Measurements from ENCODE around the gene STIMATE. TPM values are rescaled to one million over a fixed set of nuclear protein-coding genes. Genes with fewer than 3 reads are reported as not detected.

Gene STIMATE
- total RNA-seq, 1 donor from 2014 or later, result 8.9 TPM

- Histone ChIP-seq H3K36me3 (ENCODE audit: control insufficient read depth in 3 of 3, insufficient read depth in 3 of 3, low read length in 3 of 3) (peaks cover 56 to 67% (median 66%) of the 10 kb centered on the region in 3 donors), H3K9ac (ENCODE audit: low read depth in 1 of 3, low read length in 3 of 3) (peak overlapping the region in 2 of 3 donors; percentile 27 to 57), H3K4me1 (ENCODE audit: control insufficient read depth in 3 of 3, insufficient read depth in 3 of 3, low read length in 3 of 3) (peaks cover 33 to 58% (median 33%) of the 10 kb centered on the region in 3 donors), H3K9me3 (ENCODE audit: control insufficient read depth in 3 of 3, low read length in 3 of 3) (no peaks in the 10 kb centered on the region), H3K27ac (ENCODE audit: low read depth, low read length) (peak overlapping the region; percentile 95), H3K4me3 (ENCODE audit: low read length in 3 of 3) (no peak overlapping the region), H3K27me3 (ENCODE audit: control insufficient read depth in 3 of 3, insufficient read depth in 3 of 3, low read length in 3 of 3) (no peaks in the 10 kb centered on the region)
Measured at GRCh38 chr3:52829906-52830463, 67.4 kb downstream of the STIMATE start.

GRCh38 chr3:52829482-52829881 lies 67.9 kb downstream of the STIMATE start:
- Histone ChIP-seq H3K4me3 (ENCODE audit: low read length in 3 of 3) (no peak overlapping the region), H3K27ac (ENCODE audit: low read depth, low read length) (no peak overlapping the region), H3K9ac (ENCODE audit: low read depth in 1 of 3, low read length in 3 of 3) (no peak overlapping the region), H3K27me3 (ENCODE audit: control insufficient read depth in 3 of 3, insufficient read depth in 3 of 3, low read length in 3 of 3) (no peaks in the 10 kb centered on the region), H3K4me1 (ENCODE audit: control insufficient read depth in 3 of 3, insufficient read depth in 3 of 3, low read length in 3 of 3) (peaks cover 32 to 55% (median 33%) of the 10 kb centered on the region in 3 donors), H3K36me3 (ENCODE audit: control insufficient read depth in 3 of 3, insufficient read depth in 3 of 3, low read length in 3 of 3) (peaks cover 60 to 72% (median 71%) of the 10 kb centered on the region in 3 donors), H3K9me3 (ENCODE audit: control insufficient read depth in 3 of 3, low read length in 3 of 3) (no peaks in the 10 kb centered on the region)

- H3K9me3 ChIP-seq (ENCODE audit: control insufficient read depth in 3 of 3, low read length in 3 of 3), result no peaks in the 10 kb centered on the region
- H3K9ac ChIP-seq (ENCODE audit: low read depth in 1 of 3, low read length in 3 of 3), result peak overlapping the region in 2 of 3 donors; percentile 2 to 25
- no peaks in the 10 kb centered on the region for H3K27me3 ChIP-seq (ENCODE audit: control insufficient read depth in 3 of 3, insufficient read depth in 3 of 3, low read length in 3 of 3)
- H3K36me3 ChIP-seq (ENCODE audit: control insufficient read depth in 3 of 3, insufficient read depth in 3 of 3, low read length in 3 of 3), result peaks cover 67 to 73% (median 73%) of the 10 kb centered on the region in 3 donors
- H3K27ac ChIP-seq (ENCODE audit: low read depth, low read length), result no peak overlapping the region
- H3K4me1 ChIP-seq (ENCODE audit: control insufficient read depth in 3 of 3, insufficient read depth in 3 of 3, low read length in 3 of 3), result peaks cover 27 to 40% (median 29%) of the 10 kb centered on the region in 3 donors
- no peak overlapping the region for H3K4me3 ChIP-seq (ENCODE audit: low read length in 3 of 3)
Measured at GRCh38 chr3:52827866-52828376, 69.4 kb downstream of the STIMATE start.

- peaks cover 22 to 35% (median 24%) of the 10 kb centered on the region in 3 donors for H3K4me1 ChIP-seq (ENCODE audit: control insufficient read depth in 3 of 3, insufficient read depth in 3 of 3, low read length in 3 of 3)
- H3K36me3 ChIP-seq (ENCODE audit: control insufficient read depth in 3 of 3, insufficient read depth in 3 of 3, low read length in 3 of 3), result peaks cover 67 to 74% (median 74%) of the 10 kb centered on the region in 3 donors
- H3K27ac ChIP-seq (ENCODE audit: low read depth, low read length), result no peak overlapping the region
- no peak overlapping the region for H3K4me3 ChIP-seq (ENCODE audit: low read length in 3 of 3)
- H3K27me3 ChIP-seq (ENCODE audit: control insufficient read depth in 3 of 3, insufficient read depth in 3 of 3, low read length in 3 of 3), result no peaks in the 10 kb centered on the region
- peak overlapping the region in 1 of 3 donors; percentile 25 for H3K9ac ChIP-seq (ENCODE audit: low read depth in 1 of 3, low read length in 3 of 3)
- no peaks in the 10 kb centered on the region for H3K9me3 ChIP-seq (ENCODE audit: control insufficient read depth in 3 of 3, low read length in 3 of 3)
Measured at GRCh38 chr3:52827441-52827840, 69.9 kb downstream of the STIMATE start.

- Histone ChIP-seq H3K36me3 (ENCODE audit: control insufficient read depth in 3 of 3, insufficient read depth in 3 of 3, low read length in 3 of 3) (peaks cover 83 to 89% (median 87%) of the 10 kb centered on the region in 3 donors), H3K9me3 (ENCODE audit: control insufficient read depth in 3 of 3, low read length in 3 of 3) (no peaks in the 10 kb centered on the region), H3K4me3 (ENCODE audit: low read length in 3 of 3) (no peak overlapping the region), H3K27me3 (ENCODE audit: control insufficient read depth in 3 of 3, insufficient read depth in 3 of 3, low read length in 3 of 3) (no peaks in the 10 kb centered on the region), H3K9ac (ENCODE audit: low read depth in 1 of 3, low read length in 3 of 3) (no peak overlapping the region), H3K4me1 (ENCODE audit: control insufficient read depth in 3 of 3, insufficient read depth in 3 of 3, low read length in 3 of 3) (peaks cover 8 to 18% (median 11%) of the 10 kb centered on the region in 3 donors), H3K27ac (ENCODE audit: low read depth, low read length) (no peak overlapping the region)
Measured at GRCh38 chr3:52824037-52824436, 73.3 kb downstream of the STIMATE start.

- no peak overlapping the region for H3K27ac ChIP-seq (ENCODE audit: low read depth, low read length)
- no peak overlapping the region for H3K9ac ChIP-seq (ENCODE audit: low read depth in 1 of 3, low read length in 3 of 3)
- H3K36me3 ChIP-seq (ENCODE audit: control insufficient read depth in 3 of 3, insufficient read depth in 3 of 3, low read length in 3 of 3), result peaks cover 85 to 94% (median 89%) of the 10 kb centered on the region in 3 donors
- no peaks in the 10 kb centered on the region for H3K27me3 ChIP-seq (ENCODE audit: control insufficient read depth in 3 of 3, insufficient read depth in 3 of 3, low read length in 3 of 3)
- no peaks in the 10 kb centered on the region for H3K9me3 ChIP-seq (ENCODE audit: control insufficient read depth in 3 of 3, low read length in 3 of 3)
- H3K4me1 ChIP-seq (ENCODE audit: control insufficient read depth in 3 of 3, insufficient read depth in 3 of 3, low read length in 3 of 3), result peaks cover 8 to 14% (median 11%) of the 10 kb centered on the region in 3 donors
- no peak overlapping the region for H3K4me3 ChIP-seq (ENCODE audit: low read length in 3 of 3)
Measured at GRCh38 chr3:52822363-52822762, 75.0 kb downstream of the STIMATE start.

- no peaks in the 10 kb centered on the region for H3K9me3 ChIP-seq (ENCODE audit: control insufficient read depth in 3 of 3, low read length in 3 of 3)
- no peaks in the 10 kb centered on the region for H3K27me3 ChIP-seq (ENCODE audit: control insufficient read depth in 3 of 3, insufficient read depth in 3 of 3, low read length in 3 of 3)
- peaks cover 83 to 96% (median 90%) of the 10 kb centered on the region in 3 donors for H3K36me3 ChIP-seq (ENCODE audit: control insufficient read depth in 3 of 3, insufficient read depth in 3 of 3, low read length in 3 of 3)
- H3K4me3 ChIP-seq (ENCODE audit: low read length in 3 of 3), result no peak overlapping the region
- peak overlapping the region in 1 of 3 donors; percentile 50 for H3K9ac ChIP-seq (ENCODE audit: low read depth in 1 of 3, low read length in 3 of 3)
- peaks cover 8 to 13% (median 11%) of the 10 kb centered on the region in 3 donors for H3K4me1 ChIP-seq (ENCODE audit: control insufficient read depth in 3 of 3, insufficient read depth in 3 of 3, low read length in 3 of 3)
- no peak overlapping the region for H3K27ac ChIP-seq (ENCODE audit: low read depth, low read length)
Measured at GRCh38 chr3:52820736-52821135, 76.6 kb downstream of the STIMATE start.

- peaks cover 78 to 91% (median 84%) of the 10 kb centered on the region in 3 donors for H3K36me3 ChIP-seq (ENCODE audit: control insufficient read depth in 3 of 3, insufficient read depth in 3 of 3, low read length in 3 of 3)
- H3K4me1 ChIP-seq (ENCODE audit: control insufficient read depth in 3 of 3, insufficient read depth in 3 of 3, low read length in 3 of 3), result peaks cover 8 to 13% (median 11%) of the 10 kb centered on the region in 3 donors
- no peak overlapping the region for H3K4me3 ChIP-seq (ENCODE audit: low read length in 3 of 3)
- H3K27me3 ChIP-seq (ENCODE audit: control insufficient read depth in 3 of 3, insufficient read depth in 3 of 3, low read length in 3 of 3), result no peaks in the 10 kb centered on the region
- H3K27ac ChIP-seq (ENCODE audit: low read depth, low read length), result no peak overlapping the region
- no peaks in the 10 kb centered on the region for H3K9me3 ChIP-seq (ENCODE audit: control insufficient read depth in 3 of 3, low read length in 3 of 3)
- peak overlapping the region in 1 of 3 donors; percentile 25 for H3K9ac ChIP-seq (ENCODE audit: low read depth in 1 of 3, low read length in 3 of 3)
Measured at GRCh38 chr3:52819936-52820335, 77.4 kb downstream of the STIMATE start.

- Histone ChIP-seq H3K4me3 (ENCODE audit: low read length in 3 of 3) (no peak overlapping the region), H3K36me3 (ENCODE audit: control insufficient read depth in 3 of 3, insufficient read depth in 3 of 3, low read length in 3 of 3) (peaks cover 65 to 84% (median 72%) of the 10 kb centered on the region in 3 donors), H3K9me3 (ENCODE audit: control insufficient read depth in 3 of 3, low read length in 3 of 3) (no peaks in the 10 kb centered on the region), H3K27ac (ENCODE audit: low read depth, low read length) (no peak overlapping the region), H3K4me1 (ENCODE audit: control insufficient read depth in 3 of 3, insufficient read depth in 3 of 3, low read length in 3 of 3) (peaks cover 8 to 13% (median 11%) of the 10 kb centered on the region in 3 donors), H3K9ac (ENCODE audit: low read depth in 1 of 3, low read length in 3 of 3) (no peak overlapping the region), H3K27me3 (ENCODE audit: control insufficient read depth in 3 of 3, insufficient read depth in 3 of 3, low read length in 3 of 3) (no peaks in the 10 kb centered on the region)
Measured at GRCh38 chr3:52817860-52818259, 79.5 kb downstream of the STIMATE start.

GRCh38 chr3:52817221-52817620 lies 80.1 kb downstream of the STIMATE start:
- no peaks in the 10 kb centered on the region for H3K9me3 ChIP-seq (ENCODE audit: control insufficient read depth in 3 of 3, low read length in 3 of 3)
- peaks cover 59 to 78% (median 66%) of the 10 kb centered on the region in 3 donors for H3K36me3 ChIP-seq (ENCODE audit: control insufficient read depth in 3 of 3, insufficient read depth in 3 of 3, low read length in 3 of 3)
- no peak overlapping the region for H3K27ac ChIP-seq (ENCODE audit: low read depth, low read length)
- no peaks in the 10 kb centered on the region for H3K27me3 ChIP-seq (ENCODE audit: control insufficient read depth in 3 of 3, insufficient read depth in 3 of 3, low read length in 3 of 3)
- no peak overlapping the region for H3K4me3 ChIP-seq (ENCODE audit: low read length in 3 of 3)
- H3K9ac ChIP-seq (ENCODE audit: low read depth in 1 of 3, low read length in 3 of 3), result no peak overlapping the region
- H3K4me1 ChIP-seq (ENCODE audit: control insufficient read depth in 3 of 3, insufficient read depth in 3 of 3, low read length in 3 of 3), result peaks cover 8 to 13% (median 11%) of the 10 kb centered on the region in 3 donors
